Measurements from ENCODE around the gene SMPD3. TPM values are rescaled to one million over a fixed set of nuclear protein-coding genes. Genes with fewer than 3 reads are reported as not detected.

SMPD3 gene
- total RNA-seq, 1 experiment from 2014 or later: not detected

GRCh38 chr16:68371706-68372380 is 76.5 kb downstream of the SMPD3 start:
- POLR2A ChIA-PET: interaction anchor here (0.7 kb wide), 1 partner anchor 95 kb away, joined by 3 read pairs; no protein-coding TSS in a partner anchor
- H3K27ac Mint-ChIP-seq (ENCODE audit: low read depth, unreplicated experiment): no peak overlapping the region
- DNase-seq (ENCODE audit: unreplicated experiment): no peak
- intact Hi-C loops (cut with micrococcal nuclease): no loop called here
- no peaks in the 10 kb centered on the region for H3K4me1 Mint-ChIP-seq (ENCODE audit: insufficient read depth, unreplicated experiment)
- no peak for TF ChIP-seq CTCF (IDR thresholded peaks at IDR 0.05; ENCODE audit: unreplicated experiment)
- no peaks in the 10 kb centered on the region for H3K9me3 Mint-ChIP-seq (ENCODE audit: unreplicated experiment)
- BruUV-seq (replicated peaks): no TSS peak
- H3K36me3 Mint-ChIP-seq (ENCODE audit: insufficient read depth, unreplicated experiment): no peaks in the 10 kb centered on the region
- CTCF ChIA-PET: interaction anchor here (0.7 to 0.8 kb wide), 2 partner anchors 21 to 267 kb away, joined by 3 to 5 read pairs; no protein-coding TSS in a partner anchor
- H3K4me3 Mint-ChIP-seq (ENCODE audit: unreplicated experiment): no peak overlapping the region
- peaks cover 50% of the 10 kb centered on the region for H3K27me3 Mint-ChIP-seq (ENCODE audit: insufficient read depth, unreplicated experiment)

- intact Hi-C loops (cut with micrococcal nuclease): no loop called here
- CTCF ChIA-PET: interaction anchor here (0.8 to 1.1 kb wide), 2 partner anchors 139 to 266 kb away, joined by 3 to 5 read pairs; no protein-coding TSS in a partner anchor
- TF ChIP-seq CTCF (IDR thresholded peaks at IDR 0.05; ENCODE audit: unreplicated experiment): no peak
- DNase-seq (ENCODE audit: unreplicated experiment): no peak
- Mint-ChIP-seq H3K4me1 (ENCODE audit: insufficient read depth, unreplicated experiment) (no peaks in the 10 kb centered on the region), H3K27ac (ENCODE audit: low read depth, unreplicated experiment) (no peak overlapping the region), H3K9me3 (ENCODE audit: unreplicated experiment) (no peaks in the 10 kb centered on the region), H3K4me3 (ENCODE audit: unreplicated experiment) (no peak overlapping the region), H3K27me3 (ENCODE audit: insufficient read depth, unreplicated experiment) (peaks cover 50% of the 10 kb centered on the region), H3K36me3 (ENCODE audit: insufficient read depth, unreplicated experiment) (no peaks in the 10 kb centered on the region)
- BruUV-seq (replicated peaks): no TSS peak
- POLR2A ChIA-PET: no interaction called here
These were observed 77.0 kb downstream of the SMPD3 start for GRCh38 chr16:68371276-68371651.

GRCh38 chr16:68370581-68371275 is 77.6 kb downstream of the SMPD3 start:
- H3K36me3 Mint-ChIP-seq (ENCODE audit: insufficient read depth, unreplicated experiment): no peaks in the 10 kb centered on the region
- no peak for DNase-seq (ENCODE audit: unreplicated experiment)
- no TSS peak for BruUV-seq (replicated peaks)
- no peak for TF ChIP-seq CTCF (IDR thresholded peaks at IDR 0.05; ENCODE audit: unreplicated experiment)
- H3K27ac Mint-ChIP-seq (ENCODE audit: low read depth, unreplicated experiment): no peak overlapping the region
- intact Hi-C loops (cut with micrococcal nuclease): no loop called here
- H3K9me3 Mint-ChIP-seq (ENCODE audit: unreplicated experiment): no peaks in the 10 kb centered on the region
- H3K27me3 Mint-ChIP-seq (ENCODE audit: insufficient read depth, unreplicated experiment): peaks cover 50% of the 10 kb centered on the region
- H3K4me3 Mint-ChIP-seq (ENCODE audit: unreplicated experiment): no peak overlapping the region
- POLR2A ChIA-PET: no interaction called here
- H3K4me1 Mint-ChIP-seq (ENCODE audit: insufficient read depth, unreplicated experiment): no peaks in the 10 kb centered on the region
- CTCF ChIA-PET: interaction anchor here (0.6 to 1.1 kb wide), 3 partner anchors 84 to 920 kb away, joined by 3 to 5 read pairs (median 3); no protein-coding TSS in a partner anchor

All from MCF 10A (cell line).